H1 (cell line): ENCODE results near the gene DUOX1. TPM values are rescaled to one million over a fixed set of nuclear protein-coding genes. Genes with fewer than 3 reads are reported as not detected.

Source experiments
- EP300 ChIP-seq, 2 experiments: IDR thresholded peaks; 1 replicate in 1 of 2; 2 replicates in 1 of 2; pipeline ENCODE4 v1.6.1; 2011 to 2012; ENCODE audit warnings: low read depth in 2 of 2, low read length in 2 of 2, mild to moderate bottlenecking in 2 of 2, borderline replicate concordance in 1 of 2, inconsistent platforms in 1 of 2, moderate library complexity in 1 of 2
- FOSL1 ChIP-seq: IDR thresholded peaks from 2 replicates; pipeline ENCODE4 v1.6.1; 2011; ENCODE audit warnings: mild to moderate bottlenecking, low read depth, low read length, moderate library complexity; ENCODE audit not compliant: insufficient read depth
- POLR2AphosphoS5 ChIP-seq: IDR thresholded peaks from 2 replicates; pipeline ENCODE4 v1.6.1; 2011; ENCODE audit warnings: low read depth, low read length
- RBBP5 ChIP-seq: IDR thresholded peaks from 2 replicates; pipeline ENCODE4 v1.7.1; 2012; ENCODE audit warnings: low read depth, mild to moderate bottlenecking, inconsistent platforms, low read length, moderate library complexity, borderline replicate concordance
- SP4 ChIP-seq: IDR thresholded peaks from 2 replicates; pipeline ENCODE4 v1.6.1; 2012; ENCODE audit warnings: low read length, inconsistent platforms
- SRF ChIP-seq: IDR thresholded peaks from 2 replicates; pipeline ENCODE4 v1.6.1; 2011; ENCODE audit warnings: mild to moderate bottlenecking, low read depth, low read length, moderate library complexity
- polyA plus RNA-seq, 7 experiments: library from polyadenylated mRNA; depleted of rRNA in 3 of 7; stranded (reverse) in 5 of 7; unstranded in 2 of 7; fragments of >200 nt in 5 of 7; fragments of 200-250 nt in 2 of 7; gene quantifications; 1 replicate in 5 of 7; 2 replicates in 1 of 7; 4 replicates in 1 of 7; pipeline versions ENCODE4 v1.2.1 to v1.2.3, GENCODE V29; 2011 to 2013; ENCODE audit warnings: missing spikeins in 2 of 7, mixed read lengths in 2 of 7
- total RNA-seq: library from RNA; stranded (reverse); fragmentation: NEBNext Ultra II Directional; extraction: Animal tissue kit (Norgen Biotek cat#: 25700); gene quantifications from 2 replicates; pipeline ENCODE4 v1.2.1, GENCODE V29; 2021
- TF ChIP-seq, protein P1 (sequence below): fragments of 300-600 bp; sonication (generic); IDR thresholded peaks from 2 replicates; pipeline ENCODE4 v1.7.1; 2012; ENCODE audit warnings: low read length, moderate library complexity, mild to moderate bottlenecking, inconsistent platforms; ENCODE audit not compliant: insufficient replicate concordance
- TF ChIP-seq, protein P2 (sequence below), 3 experiments: IDR thresholded peaks; 1 replicate in 2 of 3; 2 replicates in 1 of 3; pipeline versions ENCODE4 v1.5.1 to v1.6.1; 2011; ENCODE audit warnings: low read length in 3 of 3, mild to moderate bottlenecking in 3 of 3, inconsistent platforms in 2 of 3, low read depth in 1 of 3, moderate library complexity in 1 of 3; ENCODE audit not compliant: insufficient read depth in 1 of 3; ENCODE audit errors: control extremely low read depth in 1 of 3

DUOX1 gene
- total and polyA plus RNA-seq, 2 of the 8 experiments (the other 6 are each of a cell fraction or from before 2014, with no cell fraction given) = 0.84 to 1.4 TPM

DNA sequence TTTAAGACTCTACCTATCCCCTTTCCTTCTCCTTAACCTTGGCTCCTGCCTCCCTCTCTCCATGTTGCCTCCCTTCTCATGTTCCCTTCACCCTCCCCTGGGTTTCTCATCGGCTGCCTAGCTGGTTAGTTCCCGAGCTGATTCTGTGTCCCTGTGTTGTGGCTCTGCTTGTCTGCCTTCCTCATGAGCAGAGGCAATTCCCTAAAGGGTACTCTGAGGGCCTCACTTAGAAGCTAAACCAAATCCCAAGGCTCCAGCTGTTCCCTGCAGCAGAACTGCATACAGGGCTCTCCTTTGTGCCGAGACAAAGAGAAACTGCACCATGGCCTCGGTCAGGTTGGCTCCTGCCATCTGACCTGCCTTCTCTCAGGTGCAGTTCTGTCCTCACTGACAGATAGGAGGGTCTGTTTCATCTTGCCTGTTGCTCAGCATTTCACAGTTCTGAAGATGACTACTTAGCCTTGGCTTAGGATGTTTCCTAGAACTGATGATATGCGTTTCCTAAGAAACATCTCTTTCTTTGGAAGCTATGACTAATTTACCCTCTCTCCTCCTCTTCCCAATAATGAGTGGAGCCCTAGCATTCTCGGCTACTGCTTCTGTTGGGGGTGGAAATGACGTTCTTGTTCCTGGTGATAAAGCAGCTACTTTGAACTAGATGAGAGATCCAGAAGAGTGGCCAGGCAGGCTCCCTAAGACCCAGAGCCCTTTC lies 27.1 kb downstream of the DUOX1 start (continued):
- TF ChIP-seq, protein P1, sequence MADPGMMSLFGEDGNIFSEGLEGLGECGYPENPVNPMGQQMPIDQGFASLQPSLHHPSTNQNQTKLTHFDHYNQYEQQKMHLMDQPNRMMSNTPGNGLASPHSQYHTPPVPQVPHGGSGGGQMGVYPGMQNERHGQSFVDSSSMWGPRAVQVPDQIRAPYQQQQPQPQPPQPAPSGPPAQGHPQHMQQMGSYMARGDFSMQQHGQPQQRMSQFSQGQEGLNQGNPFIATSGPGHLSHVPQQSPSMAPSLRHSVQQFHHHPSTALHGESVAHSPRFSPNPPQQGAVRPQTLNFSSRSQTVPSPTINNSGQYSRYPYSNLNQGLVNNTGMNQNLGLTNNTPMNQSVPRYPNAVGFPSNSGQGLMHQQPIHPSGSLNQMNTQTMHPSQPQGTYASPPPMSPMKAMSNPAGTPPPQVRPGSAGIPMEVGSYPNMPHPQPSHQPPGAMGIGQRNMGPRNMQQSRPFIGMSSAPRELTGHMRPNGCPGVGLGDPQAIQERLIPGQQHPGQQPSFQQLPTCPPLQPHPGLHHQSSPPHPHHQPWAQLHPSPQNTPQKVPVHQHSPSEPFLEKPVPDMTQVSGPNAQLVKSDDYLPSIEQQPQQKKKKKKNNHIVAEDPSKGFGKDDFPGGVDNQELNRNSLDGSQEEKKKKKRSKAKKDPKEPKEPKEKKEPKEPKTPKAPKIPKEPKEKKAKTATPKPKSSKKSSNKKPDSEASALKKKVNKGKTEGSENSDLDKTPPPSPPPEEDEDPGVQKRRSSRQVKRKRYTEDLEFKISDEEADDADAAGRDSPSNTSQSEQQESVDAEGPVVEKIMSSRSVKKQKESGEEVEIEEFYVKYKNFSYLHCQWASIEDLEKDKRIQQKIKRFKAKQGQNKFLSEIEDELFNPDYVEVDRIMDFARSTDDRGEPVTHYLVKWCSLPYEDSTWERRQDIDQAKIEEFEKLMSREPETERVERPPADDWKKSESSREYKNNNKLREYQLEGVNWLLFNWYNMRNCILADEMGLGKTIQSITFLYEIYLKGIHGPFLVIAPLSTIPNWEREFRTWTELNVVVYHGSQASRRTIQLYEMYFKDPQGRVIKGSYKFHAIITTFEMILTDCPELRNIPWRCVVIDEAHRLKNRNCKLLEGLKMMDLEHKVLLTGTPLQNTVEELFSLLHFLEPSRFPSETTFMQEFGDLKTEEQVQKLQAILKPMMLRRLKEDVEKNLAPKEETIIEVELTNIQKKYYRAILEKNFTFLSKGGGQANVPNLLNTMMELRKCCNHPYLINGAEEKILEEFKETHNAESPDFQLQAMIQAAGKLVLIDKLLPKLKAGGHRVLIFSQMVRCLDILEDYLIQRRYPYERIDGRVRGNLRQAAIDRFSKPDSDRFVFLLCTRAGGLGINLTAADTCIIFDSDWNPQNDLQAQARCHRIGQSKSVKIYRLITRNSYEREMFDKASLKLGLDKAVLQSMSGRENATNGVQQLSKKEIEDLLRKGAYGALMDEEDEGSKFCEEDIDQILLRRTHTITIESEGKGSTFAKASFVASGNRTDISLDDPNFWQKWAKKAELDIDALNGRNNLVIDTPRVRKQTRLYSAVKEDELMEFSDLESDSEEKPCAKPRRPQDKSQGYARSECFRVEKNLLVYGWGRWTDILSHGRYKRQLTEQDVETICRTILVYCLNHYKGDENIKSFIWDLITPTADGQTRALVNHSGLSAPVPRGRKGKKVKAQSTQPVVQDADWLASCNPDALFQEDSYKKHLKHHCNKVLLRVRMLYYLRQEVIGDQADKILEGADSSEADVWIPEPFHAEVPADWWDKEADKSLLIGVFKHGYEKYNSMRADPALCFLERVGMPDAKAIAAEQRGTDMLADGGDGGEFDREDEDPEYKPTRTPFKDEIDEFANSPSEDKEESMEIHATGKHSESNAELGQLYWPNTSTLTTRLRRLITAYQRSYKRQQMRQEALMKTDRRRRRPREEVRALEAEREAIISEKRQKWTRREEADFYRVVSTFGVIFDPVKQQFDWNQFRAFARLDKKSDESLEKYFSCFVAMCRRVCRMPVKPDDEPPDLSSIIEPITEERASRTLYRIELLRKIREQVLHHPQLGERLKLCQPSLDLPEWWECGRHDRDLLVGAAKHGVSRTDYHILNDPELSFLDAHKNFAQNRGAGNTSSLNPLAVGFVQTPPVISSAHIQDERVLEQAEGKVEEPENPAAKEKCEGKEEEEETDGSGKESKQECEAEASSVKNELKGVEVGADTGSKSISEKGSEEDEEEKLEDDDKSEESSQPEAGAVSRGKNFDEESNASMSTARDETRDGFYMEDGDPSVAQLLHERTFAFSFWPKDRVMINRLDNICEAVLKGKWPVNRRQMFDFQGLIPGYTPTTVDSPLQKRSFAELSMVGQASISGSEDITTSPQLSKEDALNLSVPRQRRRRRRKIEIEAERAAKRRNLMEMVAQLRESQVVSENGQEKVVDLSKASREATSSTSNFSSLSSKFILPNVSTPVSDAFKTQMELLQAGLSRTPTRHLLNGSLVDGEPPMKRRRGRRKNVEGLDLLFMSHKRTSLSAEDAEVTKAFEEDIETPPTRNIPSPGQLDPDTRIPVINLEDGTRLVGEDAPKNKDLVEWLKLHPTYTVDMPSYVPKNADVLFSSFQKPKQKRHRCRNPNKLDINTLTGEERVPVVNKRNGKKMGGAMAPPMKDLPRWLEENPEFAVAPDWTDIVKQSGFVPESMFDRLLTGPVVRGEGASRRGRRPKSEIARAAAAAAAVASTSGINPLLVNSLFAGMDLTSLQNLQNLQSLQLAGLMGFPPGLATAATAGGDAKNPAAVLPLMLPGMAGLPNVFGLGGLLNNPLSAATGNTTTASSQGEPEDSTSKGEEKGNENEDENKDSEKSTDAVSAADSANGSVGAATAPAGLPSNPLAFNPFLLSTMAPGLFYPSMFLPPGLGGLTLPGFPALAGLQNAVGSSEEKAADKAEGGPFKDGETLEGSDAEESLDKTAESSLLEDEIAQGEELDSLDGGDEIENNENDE = no peak
- no peak for TF ChIP-seq POLR2AphosphoS5
- TF ChIP-seq SRF = no peak
- TF ChIP-seq SP4 = no peak
- no peak for TF ChIP-seq FOSL1
- TF ChIP-seq, protein P2, sequence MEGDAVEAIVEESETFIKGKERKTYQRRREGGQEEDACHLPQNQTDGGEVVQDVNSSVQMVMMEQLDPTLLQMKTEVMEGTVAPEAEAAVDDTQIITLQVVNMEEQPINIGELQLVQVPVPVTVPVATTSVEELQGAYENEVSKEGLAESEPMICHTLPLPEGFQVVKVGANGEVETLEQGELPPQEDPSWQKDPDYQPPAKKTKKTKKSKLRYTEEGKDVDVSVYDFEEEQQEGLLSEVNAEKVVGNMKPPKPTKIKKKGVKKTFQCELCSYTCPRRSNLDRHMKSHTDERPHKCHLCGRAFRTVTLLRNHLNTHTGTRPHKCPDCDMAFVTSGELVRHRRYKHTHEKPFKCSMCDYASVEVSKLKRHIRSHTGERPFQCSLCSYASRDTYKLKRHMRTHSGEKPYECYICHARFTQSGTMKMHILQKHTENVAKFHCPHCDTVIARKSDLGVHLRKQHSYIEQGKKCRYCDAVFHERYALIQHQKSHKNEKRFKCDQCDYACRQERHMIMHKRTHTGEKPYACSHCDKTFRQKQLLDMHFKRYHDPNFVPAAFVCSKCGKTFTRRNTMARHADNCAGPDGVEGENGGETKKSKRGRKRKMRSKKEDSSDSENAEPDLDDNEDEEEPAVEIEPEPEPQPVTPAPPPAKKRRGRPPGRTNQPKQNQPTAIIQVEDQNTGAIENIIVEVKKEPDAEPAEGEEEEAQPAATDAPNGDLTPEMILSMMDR (IDR thresholded peaks at IDR 0.05; ENCODE audit: control extremely low read depth in 1 of 3, insufficient read depth in 1 of 3, low read depth in 1 of 3, low read length in 3 of 3) = no peak
- no peak for TF ChIP-seq RBBP5
- TF ChIP-seq EP300 (IDR thresholded peaks at IDR 0.05; ENCODE audit: borderline replicate concordance in 1 of 2, low read depth in 2 of 2, low read length in 2 of 2) = no peak
